NAMALWA (cell line): ENCODE results near the gene TEX28.
"Not testable (repeated sequence)": the region's sequence is repeated elsewhere in the genome, so short reads cannot be mapped to it uniquely, and the experiment has no call there.

Source experiments
- DNase-seq: peaks from one replicate; pipeline ENCODE4 v3.0.0-alpha.2; 2015; ENCODE audit warnings: low spot score

Gene TEX28, protein sequence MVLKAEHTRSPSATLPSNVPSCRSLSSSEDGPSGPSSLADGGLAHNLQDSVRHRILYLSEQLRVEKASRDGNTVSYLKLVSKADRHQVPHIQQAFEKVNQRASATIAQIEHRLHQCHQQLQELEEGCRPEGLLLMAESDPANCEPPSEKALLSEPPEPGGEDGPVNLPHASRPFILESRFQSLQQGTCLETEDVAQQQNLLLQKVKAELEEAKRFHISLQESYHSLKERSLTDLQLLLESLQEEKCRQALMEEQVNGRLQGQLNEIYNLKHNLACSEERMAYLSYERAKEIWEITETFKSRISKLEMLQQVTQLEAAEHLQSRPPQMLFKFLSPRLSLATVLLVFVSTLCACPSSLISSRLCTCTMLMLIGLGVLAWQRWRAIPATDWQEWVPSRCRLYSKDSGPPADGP

GRCh38 chrX:154294791-154295574, at the start of gene TEX28:
Gene TEX28, minus strand, starts transcription at chrX:154295124. Its CDS starts 3,007 bp downstream, at chrX:154292117.
- no peak for DNase-seq

DNA sequence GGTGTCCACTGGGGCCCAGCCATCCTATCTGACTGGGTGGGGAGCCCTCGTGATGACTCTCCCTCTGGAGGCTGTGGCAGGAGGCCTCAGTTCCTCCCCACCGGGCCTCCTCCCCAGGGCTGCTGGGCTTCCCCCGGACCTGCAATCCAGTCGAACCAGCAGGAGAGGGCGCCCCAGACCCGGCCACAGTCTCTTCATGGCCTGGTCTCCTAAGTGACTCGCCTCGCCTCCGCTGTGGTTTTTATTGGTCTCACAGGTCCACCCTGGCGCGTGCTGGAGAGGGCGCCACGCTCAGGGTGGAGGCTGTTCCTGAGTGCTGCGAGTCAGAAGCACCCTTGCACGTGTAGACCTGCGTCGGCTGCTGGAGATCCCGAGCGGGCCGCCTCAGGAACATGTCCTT, 48.7 kb upstream of the TEX28 start:
- not testable (repeated sequence) for DNase-seq

GRCh38 chrX:154343063-154343462, 48.1 kb upstream of the TEX28 start:
- not testable (repeated sequence) for DNase-seq

DNA sequence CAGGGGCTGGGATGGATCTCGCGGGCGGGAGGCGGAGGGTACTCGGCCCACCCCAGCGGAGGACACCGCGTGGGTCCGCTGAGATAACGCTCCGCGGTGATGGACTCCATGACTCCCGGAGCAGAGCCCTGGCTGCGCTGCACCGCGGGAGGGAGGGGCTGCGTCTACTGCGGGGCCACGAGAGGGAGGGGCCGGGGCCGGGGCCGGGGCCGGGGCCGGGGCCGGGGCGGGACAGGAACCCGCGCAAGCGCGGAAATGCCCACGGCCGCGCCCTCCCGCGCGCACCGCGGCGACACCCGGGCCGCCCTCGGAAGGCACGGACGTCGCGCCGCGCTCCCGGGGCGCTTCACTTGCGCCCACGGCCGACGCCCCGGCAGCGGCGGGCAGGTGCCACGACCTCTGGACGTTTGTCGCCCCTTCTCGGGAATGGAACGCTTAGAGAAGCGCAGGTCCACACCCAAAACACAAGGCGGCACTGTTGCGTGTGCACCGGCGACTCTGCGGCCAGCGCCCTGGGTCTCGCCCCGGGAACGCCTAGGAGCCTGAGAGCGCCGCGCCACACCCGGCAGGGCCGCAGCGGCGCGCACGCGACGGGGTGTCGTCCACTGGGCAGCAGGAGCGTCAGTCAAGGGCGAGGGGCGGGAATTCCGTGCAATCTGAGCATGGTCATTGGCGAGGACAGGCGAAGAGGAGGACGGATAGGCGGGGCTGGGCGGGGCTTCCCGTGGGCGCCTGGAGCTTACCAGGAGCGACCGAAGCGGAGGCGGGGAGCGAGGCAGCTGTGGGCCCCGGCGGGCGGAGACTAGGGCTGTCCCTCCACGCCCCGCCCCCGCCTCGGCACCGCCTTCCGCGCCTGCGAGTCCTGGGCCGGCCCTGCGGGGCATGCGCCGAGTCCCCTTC, 46.7 kb upstream of the TEX28 start:
- not testable (repeated sequence) for DNase-seq

GRCh38 chrX:154334496-154334895, 39.6 kb upstream of the TEX28 start:
- no peak for DNase-seq

DNA sequence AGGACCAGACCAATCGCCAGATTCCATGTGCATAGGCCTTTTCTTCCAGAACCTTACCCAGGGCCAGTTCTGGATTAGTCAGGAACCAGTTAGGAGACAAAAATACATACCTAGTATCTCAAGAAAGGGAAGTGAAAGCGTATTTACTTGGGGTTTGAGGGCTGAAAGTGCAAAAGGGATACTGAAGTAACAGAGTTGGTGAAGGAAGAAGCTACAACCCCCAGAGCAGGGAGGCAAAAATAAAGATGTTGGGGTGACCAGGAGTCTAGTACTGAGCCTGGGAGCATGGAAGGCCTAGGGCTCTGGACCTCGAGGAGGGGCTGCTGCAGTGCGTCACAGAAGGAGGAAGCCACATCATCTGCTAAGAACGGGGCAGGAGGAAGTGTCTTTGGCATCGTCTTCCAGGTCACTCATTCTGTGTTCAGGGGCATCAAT, 38.9 kb upstream of the TEX28 start:
- DNase-seq = peak; percentile 52

GRCh38 chrX:154333116-154333515, 38.2 kb upstream of the TEX28 start:
- DNase-seq = no peak

DNA sequence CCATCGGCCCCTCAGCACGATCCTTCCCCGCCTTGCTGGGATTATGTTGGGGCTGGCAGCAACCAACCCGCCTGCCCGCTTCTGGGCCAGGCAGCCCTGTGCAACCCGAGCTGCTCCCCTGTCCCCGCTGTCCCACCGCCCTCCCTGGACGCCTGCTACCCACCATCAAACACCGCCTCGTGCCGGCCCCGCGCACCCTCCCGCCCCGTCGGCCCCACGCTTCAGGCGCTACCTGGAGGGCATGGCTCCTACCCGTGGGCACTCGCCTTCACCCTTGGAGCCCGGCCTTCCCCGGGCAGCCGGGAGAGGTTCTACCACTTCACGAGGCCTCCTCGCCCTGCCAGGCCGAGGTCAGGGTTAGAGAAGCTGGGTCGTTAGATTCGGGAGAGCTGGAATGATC, 37.6 kb upstream of the TEX28 start:
- DNase-seq = no peak

DNA sequence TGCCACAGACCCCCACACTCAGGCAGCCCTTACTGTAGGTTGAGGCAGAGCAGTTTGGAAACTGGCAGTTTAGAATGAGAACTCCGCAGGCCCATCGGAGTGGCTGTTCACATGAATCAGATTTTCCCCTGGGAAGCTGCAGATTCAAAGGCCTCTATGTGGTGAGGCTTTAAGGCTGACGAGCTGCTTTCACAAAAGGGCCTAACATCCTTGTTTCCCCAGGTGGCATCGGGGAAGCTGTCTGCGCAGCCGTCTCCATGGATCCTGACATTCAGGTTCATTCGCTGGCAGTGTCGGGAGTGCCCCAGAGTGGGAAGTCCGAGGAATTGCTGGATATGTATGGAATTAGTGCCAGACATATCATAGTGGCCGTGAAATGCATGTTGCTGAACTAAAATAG, 34.4 kb upstream of the TEX28 start:
- DNase-seq = no peak

DNA sequence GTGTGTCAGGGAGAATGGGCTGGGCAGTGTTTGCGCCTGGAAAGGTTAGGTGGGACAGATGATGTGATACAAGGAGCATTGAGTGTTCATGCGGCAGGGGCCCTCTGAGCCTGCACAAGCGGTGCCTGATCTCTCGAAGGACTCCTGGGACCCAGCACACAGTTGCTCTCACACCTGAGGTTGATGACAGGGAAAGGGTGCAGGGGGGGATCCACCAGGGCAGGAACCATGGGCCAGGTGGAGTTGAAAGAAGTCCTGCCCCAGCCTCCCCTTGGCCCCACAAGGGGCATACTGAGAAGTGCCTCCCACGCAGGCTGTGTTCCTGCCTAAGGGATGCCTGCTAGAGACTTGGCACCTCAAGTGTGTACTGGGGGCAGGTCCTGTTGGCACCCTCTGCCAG, 33.7 kb upstream of the TEX28 start:
- DNase-seq = no peak

DNA sequence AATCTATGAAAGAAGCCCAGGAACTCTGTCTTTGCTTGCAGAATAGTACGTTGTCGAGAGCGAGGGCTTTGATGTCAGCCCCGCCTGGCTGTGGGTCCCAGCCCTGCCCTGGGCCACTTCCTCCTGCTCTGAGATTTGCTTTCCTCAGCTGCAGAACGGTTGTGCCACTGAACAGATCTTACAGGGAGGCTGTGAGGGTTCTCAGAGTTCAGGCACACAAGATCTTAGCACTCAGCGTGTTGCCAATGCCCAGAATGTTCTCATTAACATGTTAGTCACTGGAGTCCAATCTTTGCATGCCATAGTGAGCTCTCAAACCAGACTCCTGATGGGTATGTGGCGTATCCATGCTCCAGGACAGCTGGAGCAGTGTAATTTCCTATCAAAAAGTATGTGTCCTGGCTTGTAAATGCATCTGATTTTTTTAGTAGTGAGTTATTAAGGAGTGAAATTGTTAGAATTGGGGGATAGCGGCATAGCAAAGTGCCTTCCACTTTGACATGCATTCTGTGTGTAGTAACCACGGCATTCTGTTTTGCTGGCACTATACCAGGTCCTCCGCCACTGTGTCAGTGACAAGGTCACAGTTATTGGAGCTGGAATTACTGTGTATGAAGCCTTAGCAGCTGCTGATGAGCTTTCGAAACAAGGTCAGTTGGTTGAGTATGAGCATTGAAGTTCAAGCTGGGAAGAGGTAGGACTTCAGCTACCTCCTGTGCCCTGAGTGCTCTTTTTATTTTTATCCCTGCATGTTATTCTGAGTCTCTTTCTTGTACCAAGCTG, 32.3 kb upstream of the TEX28 start:
- DNase-seq = no peak

- DNase-seq = no peak
These were observed 30.6 kb upstream of the TEX28 start for GRCh38 chrX:154325541-154325940.

- DNase-seq = no peak
These were observed 28.6 kb upstream of the TEX28 start for GRCh38 chrX:154323537-154323936.

DNA sequence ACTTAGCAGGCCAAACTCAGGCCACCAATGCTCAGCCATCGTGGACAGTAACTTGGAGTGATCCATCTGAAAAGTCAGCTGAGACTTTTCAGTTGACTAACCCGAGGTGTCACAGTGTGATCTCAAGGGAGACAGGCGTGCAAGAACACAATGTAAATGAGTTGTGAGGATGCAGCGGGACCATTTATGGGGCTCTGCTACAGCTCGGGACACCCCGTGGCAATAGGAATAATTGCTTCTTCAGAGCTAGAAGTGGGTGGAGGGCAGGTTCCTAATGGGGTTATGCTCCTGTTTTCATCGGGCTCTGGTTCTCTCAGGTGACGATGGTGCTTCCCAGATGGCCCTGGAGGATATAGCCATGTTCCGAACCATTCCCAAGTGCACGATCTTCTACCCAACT, 28.0 kb upstream of the TEX28 start:
- no peak for DNase-seq

DNA sequence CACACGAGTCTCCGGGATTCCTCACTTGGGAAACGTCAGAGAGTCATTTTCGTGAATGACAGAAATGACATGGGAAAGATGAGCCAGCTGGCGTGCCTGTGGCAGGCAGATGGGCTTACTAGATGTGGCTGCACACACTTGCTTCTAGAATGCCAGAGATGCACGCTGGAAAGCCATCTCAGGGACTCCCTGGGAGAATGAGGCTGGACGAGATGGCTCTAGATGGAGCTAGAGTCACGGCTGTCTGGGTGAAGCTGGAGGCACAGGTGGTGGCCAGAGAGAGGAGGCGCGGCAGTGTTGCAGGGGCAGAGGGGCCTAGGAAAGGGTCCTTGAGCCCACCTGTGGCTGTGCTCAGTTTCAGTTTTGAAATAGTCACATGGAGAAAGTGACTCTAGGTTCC, 26.7 kb upstream of the TEX28 start:
- peak; percentile 7 for DNase-seq

GRCh38 chrX:154321152-154321551, 26.2 kb upstream of the TEX28 start:
- no peak for DNase-seq

DNA sequence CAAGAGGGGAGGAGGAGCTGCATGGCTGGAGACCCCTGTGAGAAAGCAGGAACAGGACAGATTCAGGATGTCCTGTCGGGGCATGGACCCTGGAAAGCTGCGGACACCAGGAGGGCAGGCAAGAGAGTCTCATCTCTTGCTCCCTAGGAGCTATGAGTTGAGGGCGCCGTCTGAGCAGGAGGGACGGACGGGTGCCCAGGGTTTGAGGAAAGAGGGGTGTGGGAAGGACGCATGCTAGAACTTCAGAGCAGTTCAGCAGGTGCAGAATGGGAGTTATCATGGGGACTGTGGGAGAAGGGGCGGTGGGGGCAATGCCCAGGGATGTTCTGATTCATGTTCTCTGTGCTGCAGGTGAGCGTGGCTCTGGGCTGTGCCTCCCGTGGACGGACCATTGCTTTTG, 25.5 kb upstream of the TEX28 start:
- DNase-seq = no peak

DNA sequence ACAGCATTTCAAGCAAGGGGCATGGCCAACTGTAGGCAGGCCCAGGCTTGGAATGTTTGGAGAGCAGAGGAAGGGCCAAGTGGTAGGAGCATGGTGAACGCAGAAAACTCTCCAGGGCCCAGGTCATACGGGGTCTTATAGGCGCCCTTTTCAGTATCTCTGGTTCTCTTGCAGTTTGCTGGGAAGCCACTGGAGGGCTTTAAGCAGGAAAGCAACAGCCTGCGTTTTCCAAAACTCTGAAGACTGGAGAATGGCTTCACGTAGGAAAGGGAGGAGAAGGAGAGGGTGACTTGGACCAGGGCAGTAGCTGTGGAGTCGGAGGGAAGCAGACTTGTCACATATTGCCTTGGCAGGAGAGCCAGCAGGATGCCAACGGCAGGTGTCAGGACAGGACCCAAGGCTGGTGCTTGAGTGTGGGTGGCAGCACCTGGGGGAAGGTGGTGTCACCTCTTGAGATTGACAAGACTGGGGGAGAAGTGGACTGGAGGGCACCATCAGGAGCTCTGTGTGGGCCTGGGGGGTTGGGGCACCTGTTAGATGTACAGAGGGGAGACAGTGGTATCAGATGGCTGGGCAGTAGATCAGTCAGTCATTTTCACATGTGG, 22.6 kb upstream of the TEX28 start:
- no peak for DNase-seq

DNA sequence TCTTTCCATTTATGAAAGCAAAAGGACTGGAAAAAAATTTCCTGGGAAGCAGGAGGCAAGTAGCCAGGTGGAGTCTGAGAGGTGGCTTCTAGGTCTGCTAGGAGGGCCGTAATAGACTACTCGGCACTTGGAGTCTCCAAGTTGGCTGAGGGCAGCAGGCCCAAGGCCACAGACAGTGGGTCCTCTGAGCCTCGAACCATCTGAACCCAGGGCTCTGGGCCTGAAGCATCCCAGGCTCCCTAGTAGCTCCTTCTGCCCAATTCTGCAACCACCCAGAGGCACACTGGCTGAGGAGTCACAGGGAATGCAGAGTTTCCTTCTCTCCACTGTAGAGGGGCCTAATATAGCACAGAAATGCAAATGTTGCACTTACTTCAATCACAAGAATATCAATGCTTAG, 20.5 kb upstream of the TEX28 start:
- DNase-seq = no peak

DNA sequence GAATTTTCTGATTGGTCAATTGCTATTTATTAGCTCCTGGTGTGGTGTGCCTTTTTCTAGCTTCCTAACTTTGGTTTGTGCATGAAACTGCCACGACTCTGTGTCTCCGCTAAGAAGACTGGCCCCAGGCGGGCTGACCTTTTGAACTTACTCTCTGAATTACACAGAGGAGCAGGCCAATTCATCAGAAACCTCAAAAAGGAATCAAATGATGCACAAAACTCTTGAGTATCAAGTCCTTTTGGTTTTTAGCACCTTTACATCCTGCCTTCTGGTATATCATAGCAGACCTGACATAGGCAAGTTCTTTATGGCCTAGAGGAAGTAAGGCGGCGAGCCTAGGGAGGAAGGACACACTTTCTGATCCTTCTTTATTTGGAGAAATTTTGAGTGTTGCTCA, 18.2 kb upstream of the TEX28 start:
- no peak for DNase-seq

DNA sequence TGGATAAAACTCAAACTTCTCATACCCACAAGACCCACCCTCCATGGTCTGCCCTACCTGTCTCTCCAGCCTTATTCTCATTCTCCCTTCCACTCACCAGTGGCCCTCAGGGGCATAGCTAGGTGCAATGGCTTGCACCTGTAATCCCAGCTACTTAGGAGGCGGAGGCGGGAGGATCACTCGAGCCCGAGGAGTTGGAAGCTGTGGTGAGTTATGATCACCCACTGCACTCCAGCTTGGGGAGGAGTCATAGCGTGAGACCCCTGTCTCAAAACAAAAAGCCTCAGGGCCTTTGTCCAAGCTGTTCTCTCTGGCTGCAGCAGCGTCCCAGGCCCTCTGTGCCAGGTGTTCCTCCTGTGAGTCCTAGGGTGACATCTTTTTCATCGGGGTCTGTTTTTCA, 17.2 kb upstream of the TEX28 start:
- DNase-seq = no peak
